UCSD-AML1 (cell line): ENCODE data around the gene RNF103.

Source experiments
- DNase-seq: peaks from one replicate; lab custom pipeline; 2025; ENCODE audit not compliant: unreplicated experiment; lab: John Stamatoyannopoulos, UW

Gene RNF103

GRCh38 chr2:86570059-86570458, 53.6 kb downstream of the RNF103 start:
- DNase-seq = no peak

- no peak for DNase-seq
Measured at GRCh38 chr2:86566821-86567190, 56.9 kb downstream of the RNF103 start.

DNA sequence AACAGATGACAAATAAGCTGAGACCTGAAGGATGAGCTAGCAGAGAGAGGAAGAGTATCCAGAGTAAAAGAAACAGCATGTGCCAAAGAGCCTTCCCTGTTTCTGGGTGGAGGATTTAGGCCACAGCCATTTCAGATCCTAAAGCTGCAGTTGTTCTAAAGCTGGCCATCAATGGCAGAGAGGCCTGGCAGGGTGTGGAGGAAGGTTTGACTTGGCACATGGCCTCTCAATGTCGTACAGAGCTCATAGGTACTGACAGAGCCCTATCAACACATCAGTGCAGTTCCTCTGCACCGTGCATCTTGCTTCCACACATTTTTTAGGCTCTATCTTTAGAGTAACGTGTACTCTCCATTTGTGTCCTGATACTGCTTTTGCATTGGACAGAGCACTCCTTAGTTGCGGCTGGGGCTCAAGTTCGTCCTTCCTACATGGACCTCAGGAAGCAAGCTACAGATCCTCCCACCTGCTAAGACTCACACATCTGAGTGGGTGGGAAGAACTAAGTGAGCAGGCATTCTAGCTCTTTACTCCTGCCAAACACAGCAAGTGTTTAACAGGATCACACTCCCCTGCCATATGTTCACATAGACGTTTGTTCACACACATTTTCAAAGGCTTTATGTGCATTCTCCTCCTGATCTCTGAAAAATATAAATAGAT, 57.4 kb downstream of the RNF103 start:
- no peak for DNase-seq

GRCh38 chr2:86563650-86564061, 60.0 kb downstream of the RNF103 start:
- DNase-seq = no peak

DNA sequence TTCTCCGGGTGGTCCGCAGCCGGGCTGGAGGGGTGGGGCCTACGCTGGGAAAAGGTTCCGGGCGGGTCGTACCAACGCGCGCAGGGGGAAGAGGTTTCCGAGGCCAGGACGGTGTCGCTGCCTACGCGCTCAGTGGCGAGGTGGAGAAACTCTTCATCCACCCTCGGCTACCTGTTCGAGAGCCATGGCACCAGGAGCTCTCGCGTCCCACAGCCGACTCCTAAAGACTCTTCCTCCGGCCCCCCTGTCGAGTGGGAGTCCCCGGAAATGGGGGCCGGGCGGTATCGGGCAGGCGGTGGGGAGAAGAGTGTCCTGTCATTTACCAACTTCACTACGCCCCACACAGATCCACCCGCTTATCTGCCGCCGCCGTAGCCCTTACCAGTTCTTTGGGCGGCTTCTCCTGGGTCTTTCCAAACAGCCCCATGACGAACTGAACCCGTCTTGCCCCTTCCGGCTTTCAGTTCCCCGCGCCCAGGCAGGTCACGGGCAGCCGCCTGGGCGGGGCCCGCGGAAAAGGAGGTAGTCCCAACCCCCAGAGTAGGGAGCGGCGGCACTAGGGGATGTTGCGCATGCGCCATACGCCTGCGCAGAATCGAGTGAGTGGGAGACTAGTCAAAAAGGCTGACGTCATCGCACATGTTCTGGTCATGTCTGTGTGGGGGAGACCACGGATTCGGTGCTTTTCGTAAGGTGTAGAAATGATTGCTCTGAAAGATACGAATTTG, 60.6 kb downstream of the RNF103 start, which contains the start of gene CHMP3:
CHMP3 (minus strand) TSS at position 522 of the 728 bp plus-strand sequence; CDS start at position 427, 95 bp downstream.
- peak; percentile 96 for DNase-seq

- DNase-seq = no peak
Measured at GRCh38 chr2:86562485-86562921, 61.2 kb downstream of the RNF103 start.

- DNase-seq = no peak
Measured at GRCh38 chr2:86557836-86558235, 65.8 kb downstream of the RNF103 start.

DNA sequence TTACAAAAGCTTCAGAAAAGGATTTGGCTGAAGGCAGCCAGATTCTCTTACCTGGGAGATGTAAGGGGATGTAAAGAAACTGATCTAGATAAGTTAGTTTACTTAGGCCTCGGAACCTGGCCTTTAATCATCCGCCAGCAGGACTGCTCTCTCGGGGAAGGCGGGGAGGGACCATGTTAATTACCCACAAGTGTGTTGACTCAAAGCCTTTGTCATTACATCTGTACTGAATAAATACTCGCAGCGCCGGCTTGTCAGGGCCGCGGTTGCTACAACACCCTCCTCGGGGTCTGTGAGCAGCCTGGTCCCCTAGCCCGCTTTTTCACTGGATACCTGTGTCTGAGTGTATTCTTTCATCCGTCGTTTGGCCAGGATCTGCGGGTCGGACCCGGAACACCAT, 67.2 kb downstream of the RNF103 start:
- DNase-seq = no peak
